Stimulated activated CD4-positive, alpha-beta T cell treated with anti-CD3 and anti-CD28 coated beads, Interleukin-1b, Interleukin-23, amount 100 ng/mL, for 24 hours (primary cell): ENCODE data around the gene NGF.
"Not testable (repeated sequence)": the region's sequence is repeated elsewhere in the genome, so short reads cannot be mapped to it uniquely, and the experiment has no call there.

ENCODE experiments used
- DNase-seq, 4 experiments: peaks; one replicate each; pipeline ENCODE4 v3.0.0-alpha.2; 2020; ENCODE audit warnings: low read depth in 4 of 4, low spot score in 1 of 4

NGF gene

DNA sequence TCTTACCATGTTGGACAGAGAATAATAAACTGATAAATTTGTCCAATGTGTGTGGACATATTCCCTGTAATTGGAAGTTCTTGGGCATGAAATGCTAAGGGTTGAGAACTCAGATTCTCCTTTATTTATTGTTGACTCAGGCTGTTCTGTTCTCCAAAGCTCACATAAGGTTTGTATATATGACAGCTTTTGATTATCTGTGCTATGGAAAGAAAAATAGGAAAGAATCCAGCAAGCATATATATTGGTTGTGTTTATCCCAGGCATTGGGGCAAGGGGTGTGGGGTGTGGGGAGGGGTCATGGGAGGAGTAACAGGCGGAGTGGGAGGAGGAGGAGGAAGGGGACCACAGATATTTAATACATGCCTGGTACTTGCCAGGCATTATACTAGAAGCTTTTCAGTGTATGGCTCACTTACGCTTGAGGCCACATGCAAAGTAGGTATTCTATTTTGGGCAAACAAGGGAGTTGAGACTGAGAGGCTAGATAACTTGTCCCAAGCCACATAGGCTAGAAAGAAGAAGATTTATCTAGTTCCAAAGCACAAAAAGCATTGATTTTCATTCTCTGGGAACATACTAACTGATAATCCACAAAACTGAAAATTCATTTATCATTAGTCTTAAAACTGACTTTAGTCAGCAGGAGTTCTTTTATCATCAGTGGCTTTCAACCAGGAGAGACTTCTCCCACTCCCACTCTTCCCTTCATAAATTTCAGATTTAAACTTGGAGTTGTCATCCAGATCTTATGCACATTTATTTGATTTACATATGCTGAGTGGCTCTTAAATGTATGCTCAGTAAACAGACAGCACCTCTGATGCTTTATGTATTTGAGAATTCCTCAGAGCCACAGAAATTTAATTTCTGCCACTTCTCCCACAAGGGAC is 27.2 kb downstream of the NGF start:
- no peak for DNase-seq

DNA sequence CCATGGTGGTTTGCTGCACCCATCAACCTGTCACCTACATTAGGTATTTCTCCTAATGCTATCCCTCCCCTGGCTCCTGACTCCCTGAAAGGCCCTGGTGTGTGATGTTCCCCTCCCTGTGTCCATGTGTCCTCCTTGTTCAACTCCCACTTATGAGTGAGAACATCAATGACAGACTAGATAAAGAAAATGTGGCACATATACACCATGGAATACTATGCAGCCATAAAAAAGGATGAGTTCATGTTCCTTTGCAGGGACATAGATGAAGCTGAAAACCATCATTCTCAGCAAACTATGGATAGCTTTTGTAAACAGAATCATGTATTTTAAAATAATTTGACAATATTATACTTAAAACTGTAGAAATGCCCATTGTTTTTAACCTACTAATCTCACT is 28.5 kb downstream of the NGF start:
- not testable (repeated sequence) for DNase-seq

DNA sequence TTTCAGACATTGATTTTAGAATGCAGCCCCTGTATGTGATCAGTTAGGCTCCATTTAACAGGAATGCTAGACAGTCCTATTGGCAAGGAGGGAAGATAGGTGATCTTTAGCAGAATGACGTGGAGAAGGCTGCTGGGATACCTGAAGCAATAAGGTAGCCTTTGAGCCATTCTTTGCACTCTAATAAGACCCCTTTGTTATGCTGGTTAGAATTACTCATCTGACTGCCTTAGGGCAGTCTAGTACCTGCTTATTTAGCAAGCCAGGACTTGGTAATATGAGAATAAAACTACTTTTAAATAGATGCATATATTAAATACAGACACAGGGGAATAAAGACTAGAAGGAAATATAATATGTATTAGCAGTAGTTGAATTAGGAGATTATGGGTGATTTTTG is 29.1 kb downstream of the NGF start:
- no peak for DNase-seq

DNA sequence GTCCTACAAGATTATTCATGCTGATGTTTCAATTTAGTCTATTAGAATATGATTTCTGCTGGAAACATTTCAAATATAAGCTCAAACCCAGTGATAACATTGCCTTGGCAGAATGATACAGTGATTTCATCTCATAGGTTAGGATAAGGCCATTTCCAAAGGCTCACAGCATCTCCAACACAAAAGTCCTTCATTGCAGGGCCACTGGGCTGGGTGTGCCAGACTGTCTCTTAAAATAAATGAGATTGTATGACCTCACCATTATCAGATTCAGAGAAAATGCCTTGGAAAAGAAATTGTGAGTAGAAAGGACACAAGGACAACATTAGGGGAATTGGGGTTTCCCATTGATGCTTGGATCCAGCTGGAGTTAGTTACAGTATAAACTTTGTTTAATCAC is 30.4 kb downstream of the NGF start:
- no peak for DNase-seq

DNA sequence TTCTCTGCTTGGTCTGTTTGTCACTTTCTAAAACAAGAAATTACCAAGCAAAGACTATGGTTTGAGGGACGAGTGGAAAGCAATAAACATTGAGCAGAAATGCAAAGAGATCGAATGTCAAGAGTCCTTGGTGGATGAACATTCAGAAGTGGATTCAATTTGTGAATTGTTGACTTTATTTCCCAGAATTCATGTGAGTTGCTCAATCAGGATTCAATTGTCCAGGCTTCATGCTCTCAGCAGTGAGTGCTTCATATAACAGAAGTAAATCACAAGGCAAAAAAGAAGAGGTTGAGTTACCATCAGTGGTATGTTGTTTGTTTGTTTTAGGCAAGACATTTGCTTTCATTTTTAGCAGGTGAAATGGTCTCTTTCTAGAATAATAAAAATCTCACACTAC is 31.9 kb downstream of the NGF start:
- no peak for DNase-seq

DNA sequence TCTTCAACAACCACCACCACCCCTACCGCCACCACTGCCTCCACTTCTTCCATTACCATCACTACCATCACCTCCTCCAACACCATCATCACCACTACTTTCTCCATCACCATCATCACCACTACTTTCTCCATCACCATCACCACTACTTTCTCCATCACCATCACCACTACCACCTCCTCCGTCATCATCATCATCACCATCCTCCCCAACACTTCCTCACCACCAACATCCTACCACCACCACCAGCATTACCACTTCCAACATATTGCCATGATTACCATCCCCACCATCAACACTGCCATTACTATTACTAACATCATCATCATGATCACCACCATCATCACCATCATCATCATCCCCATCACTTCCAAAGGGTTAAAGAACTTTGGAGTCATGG is 34.7 kb downstream of the NGF start:
- DNase-seq, result no peak

DNA sequence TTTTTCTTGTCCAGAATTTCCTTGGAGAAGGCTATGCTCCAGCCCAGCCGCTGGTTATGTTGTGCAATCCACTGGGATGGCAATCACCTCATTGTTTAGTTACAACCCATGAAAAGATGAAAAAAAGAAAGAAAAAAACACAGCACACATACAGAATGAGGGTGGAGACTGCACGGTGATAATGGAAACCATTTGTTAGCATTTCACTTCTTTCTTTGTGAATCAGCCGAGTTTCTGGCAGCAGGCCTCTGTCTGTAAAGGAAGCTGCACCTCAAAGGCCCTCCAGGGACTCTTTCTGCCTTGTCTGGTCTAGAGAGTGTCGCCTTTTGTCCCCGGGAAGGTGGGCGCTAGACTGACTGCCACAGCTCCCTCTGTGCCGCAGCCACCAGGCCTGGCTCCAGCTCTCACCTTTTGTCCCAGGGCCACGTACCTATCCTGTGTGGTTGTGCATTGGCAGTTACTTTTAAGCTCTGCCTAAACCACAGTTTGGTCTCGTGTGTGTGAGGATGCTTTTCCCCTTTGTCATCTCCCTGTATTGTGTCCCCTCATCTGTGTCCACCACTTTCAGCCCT is 35.6 kb downstream of the NGF start:
- no peak for DNase-seq

DNA sequence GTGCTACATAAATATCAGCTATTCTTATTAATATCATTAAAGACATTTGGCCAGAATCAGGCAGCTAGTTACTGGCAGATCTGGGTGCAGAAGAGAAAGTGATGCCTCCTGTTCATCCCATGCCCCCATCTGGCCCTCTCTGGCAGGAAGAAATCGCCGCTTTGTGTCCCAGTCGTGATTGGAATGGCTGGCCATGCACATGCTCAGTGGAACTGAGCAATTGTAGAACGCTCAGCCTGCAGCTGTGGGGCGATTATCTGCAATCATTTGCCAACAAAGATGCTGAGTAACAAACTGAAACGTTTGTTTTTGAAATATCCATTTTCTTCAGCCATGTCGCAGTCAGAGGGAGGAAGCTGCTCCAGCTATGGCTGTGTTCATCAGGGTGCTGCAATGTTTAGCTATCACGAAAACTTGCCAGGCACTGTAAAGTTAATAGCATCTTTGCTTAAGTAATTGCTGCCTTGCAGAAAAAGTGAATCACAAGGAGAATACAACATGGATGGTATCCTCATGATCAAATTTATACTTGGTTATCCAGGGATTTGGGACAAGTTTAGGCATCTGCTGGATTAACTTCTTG is 36.5 kb downstream of the NGF start:
- DNase-seq, result no peak

DNA sequence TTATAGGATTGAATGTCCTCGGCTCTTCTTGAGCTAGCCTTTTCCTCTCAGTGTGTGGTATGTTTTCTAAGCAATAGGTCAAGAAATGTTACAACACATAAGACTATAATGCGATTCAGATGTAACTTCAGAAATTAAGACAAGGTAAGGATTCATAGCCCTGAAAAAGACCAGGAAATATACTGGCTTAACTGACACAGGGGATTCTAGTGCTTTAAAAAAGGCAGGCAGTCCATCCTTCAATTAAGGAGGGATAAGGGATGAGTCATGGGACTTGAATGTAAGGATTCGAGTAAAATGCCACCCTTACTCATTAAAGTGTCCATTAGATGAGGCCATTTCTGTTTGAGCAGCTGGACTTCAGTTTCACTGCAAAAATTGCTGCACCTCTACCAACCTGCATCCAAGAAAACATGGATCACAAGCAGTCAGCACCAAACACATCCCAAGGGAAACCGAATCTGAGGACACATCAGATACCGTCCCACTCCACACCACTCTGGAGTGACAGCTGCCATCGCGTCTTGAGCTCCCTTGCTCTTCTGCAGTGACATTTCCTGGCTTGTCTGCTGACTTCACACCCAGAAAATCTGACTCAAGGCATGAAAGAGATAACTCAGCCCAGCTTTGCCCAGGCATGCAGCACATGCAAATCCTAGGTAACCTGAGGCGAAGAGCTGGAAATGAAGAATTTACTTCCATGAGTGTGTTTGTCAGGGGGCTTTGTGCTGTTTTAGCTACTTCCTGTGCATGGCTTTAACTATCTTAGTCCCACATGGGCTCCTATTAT is 37.8 kb downstream of the NGF start:
- DNase-seq, result no peak

DNA sequence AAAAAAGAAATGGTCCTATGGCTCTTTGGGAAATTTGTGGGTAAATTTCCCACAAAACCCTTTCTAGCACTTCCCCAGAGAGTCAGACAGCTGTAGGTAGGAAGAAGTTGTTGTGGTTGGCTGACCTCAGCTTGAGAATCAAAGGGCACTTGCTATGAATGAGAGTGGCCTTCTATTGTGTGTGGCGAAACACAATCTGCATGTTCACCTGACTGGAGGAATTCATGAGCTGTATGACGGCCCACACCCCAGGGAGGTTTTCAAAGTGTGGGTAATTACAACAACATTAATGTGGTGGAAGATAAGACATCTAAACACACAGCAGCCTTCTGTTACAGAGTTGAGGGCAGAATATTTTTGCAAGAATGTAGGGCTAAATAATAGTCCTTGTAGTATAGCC is 38.8 kb downstream of the NGF start:
- no peak for DNase-seq

DNA sequence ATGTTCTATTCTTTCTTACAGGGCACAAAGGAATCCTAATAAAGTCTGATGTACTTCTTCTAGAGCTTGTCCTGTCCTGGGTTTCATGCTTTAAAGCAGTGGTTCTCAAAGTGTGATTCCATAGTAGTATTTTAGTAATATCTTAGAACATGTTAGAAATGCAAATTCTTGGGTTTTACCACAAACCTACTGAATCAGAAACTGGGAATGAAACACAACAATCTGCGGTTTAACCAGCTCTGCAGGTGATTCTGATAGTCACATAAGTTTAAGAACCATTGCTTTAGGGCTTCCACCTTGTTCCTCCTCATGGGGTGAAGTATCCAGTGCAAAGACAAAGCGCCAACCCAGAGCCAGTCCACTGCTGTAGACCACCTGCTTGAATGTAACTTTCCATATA is 41.1 kb downstream of the NGF start:
- no peak for DNase-seq

DNA sequence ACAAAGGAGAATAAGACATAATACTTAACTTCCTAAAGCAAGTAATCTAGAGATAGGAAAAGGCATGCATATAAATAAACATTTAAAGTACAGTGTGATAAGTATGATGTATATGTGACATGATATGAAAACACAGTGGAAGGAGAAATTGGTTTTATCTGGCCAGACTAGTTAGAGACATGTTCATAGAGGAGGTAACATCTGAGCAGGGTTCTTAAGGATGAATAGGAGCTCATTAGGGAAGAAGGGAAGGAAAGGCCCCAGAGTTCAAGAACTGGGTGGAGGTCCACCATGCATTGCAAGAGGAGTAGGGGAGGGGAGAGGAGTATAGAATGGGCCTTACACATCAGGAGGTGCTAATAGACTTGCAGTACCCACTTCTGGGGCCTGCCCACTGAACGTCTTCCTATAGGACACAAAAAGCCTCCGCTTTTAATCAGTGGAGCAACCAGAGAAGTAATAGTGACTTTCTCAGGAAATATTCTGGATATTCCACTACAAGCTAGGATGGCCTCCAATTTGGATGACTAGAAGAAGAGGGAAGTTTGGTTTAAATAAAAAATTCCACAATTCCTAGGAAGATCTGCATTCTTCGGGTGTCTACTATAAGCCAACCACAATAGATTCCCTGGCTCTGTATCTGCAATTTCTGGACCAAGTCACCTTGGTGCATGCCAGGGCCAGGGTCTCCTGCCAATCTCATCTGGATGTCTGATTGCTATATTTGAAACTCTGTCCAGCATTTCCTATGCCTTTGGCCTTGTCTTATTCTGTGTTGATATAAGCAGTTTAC is 41.9 kb downstream of the NGF start:
- DNase-seq, result no peak

DNA sequence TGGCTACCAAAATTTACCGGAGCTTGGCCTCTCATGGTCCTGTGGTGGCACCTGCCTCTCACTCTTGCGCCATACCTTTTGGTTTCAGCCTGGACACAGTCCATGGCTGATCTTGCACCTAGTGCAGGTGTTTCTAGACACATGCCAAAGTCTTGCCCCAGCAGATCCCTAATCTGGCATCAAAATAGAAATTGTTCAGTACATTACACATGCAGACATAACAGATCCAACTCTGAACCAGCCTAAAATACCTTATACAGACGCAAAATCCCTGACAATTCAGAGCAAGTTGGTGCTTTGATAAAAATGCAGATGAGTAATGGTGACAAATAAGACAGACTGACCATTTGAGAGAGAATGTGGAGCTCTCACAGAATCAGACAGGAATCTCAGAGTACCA is 44.1 kb downstream of the NGF start:
- DNase-seq, result no peak

DNA sequence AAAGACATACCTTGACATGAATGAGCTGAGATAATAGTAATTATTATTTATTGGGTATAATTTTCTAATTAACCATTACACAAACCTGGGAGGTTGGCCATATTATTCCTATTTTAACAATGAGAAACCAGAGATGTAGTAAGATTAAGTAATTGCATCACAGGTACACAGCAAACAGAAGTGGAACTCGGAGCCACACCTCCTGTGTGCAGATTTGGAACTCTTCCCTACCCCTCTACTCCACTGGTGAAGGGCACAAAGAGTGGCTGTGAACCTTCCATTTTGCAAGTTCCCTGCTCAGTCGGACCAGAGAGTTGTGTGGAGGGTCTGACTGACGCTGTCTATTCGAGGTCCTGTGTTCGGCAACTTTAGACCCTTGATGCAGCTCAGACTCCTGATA is 45.0 kb downstream of the NGF start:
- DNase-seq, result no peak

DNA sequence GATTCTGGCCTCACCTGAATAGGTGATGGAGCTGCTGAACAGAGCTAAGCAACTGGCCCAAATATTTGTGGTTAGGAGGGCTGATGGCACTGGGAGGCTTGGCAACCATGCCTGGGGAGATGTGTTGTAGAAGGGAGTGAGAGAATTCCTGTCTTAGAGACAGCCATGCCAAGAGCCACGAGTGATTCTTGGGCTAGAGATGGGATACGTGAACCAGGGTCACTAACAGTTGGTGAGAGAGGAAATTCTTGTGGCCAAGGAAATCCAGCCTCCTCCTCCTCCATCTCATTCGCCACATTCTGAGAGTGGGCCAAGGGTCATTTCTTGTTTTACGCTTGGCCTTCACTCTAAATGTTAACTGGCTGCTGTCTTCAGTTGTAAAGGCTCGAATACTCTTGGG is 46.3 kb downstream of the NGF start:
- DNase-seq, result no peak

DNA sequence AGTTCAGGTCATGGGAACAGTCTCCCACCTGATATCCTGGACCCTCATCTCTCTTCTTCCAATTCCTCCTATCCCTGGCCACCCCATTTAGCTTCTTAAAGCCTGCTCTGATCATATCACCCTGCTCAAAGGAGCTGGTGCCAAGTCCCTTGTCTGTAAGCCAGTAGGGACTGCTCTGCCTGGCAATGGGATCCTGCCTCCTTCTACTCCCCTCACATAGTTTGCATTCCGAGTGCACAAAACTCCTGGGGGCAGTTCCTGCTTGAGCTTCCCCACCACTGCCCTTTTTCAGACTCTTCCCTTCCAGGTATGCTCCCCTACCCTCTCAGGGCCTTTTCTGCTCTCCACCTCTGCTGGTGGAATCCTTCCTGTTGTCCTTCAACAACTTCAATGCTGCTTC is 48.1 kb downstream of the NGF start:
- no peak for DNase-seq

DNA sequence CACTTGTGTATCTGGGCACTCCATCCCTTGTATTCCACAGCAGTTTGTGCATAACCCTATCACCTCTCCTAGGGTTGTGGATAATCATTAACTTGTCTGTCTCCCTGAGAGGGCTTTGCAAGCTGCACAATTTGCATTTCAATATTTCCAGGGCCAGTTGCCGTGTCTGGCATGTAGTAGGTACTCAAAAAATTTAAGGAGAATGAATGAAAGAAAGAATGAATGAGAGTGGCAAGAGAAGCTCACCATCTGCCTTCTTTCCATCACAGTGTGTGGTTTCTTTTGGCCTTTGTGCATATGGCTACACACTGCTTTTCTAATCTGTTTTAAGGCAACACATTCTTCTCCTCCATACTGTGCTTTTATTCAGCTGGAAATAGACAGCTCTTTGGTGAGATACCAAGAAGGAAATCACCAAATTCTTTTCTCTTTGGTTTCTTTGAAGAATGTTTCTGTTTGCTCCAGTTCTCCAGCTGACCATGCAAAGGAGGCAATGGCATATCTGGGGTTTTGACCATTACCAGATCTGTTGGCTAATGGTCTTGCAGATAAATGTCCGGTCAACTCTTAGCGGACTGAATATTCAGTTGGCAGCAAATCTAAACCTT is 49.4 kb downstream of the NGF start:
- DNase-seq, result no peak

DNA sequence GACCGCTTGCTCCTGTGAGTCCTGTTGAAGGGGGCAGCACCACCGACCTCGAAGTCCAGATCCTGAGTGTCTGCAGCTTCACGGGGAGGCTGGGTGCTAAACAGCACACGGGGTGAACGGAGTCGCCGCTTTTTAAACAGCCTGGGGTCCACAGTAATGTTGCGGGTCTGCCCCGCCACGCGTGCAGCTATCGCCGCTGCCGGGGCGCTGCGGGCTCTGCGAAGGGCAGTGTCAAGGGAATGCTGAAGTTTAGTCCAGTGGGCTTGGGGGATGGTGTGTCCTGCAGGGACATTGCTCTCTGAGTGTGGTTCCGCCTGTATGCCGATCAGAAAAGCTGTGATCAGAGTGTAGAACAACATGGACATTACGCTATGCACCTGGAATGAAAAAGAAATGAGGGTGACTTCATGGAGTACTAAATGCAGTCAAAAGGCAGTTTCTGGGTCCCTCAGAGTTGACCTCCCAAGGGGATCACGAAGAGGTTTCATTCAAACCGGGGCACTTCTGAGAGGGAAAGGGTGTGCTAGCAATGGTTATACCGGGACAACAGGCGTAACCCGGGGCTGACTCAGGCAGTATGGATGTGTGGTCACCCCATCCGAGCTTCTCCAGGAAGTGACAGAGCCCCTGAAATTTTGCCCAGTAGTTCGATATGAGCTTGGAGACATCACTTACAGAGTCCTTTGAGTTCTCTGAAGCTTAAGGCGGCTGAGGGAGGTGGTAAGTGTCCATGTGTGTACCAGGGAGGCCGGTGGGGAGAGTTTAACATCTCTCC is 51.4 kb downstream of the NGF start:
- DNase-seq, result no peak

DNA sequence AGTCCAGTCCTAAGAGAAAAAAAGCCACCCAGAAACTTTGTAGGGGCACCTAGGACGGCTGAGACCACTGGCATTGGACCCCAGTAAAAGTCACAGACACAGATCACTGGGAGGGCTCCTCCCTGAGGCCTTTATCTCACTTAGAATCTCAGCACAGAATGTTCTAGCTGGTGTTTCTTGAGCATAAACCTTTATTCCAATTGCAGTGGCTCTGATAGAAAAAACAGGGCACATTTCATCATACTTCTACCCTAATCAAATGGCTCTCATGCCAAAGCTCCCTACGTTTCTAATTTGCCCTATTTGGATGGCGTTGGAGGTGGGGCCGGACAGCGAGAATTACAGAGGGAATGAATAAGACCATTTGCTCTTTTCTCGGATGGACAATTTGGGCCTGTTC is 53.8 kb downstream of the NGF start:
- no peak for DNase-seq

DNA sequence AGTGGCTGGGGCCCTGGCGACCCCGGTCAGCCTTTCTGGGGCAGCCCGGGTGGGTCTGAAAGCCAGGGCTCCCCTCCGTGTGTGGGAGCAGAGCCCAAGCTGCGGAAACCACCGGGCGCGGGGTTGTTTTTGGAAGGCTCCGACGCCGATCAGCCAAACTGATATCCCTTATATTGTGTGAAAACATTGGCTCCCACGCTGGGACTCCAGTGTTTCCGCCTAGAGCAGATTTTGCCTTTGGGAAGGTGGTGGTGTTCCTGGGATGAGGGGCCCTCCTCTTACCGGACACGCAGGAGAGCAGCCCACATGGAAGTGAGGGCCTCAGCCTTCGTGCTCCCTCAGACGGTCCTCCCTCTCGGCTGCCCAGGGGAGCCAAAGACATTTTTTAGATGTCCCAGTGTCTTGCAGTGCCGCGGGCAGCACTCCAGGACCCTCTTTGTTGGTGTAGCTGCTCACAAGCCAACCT is 54.3 kb downstream of the NGF start:
- DNase-seq, result no peak
